HG03521 (cell line): ENCODE measurements around the gene ATP6V0B.

Experiments
- ATAC-seq: cut with Tn5 transposase; IDR thresholded peaks from one replicate; pipeline ENCODE4 v1.9.1; 2021; ENCODE audit warnings: mild to moderate bottlenecking, moderate library complexity; ENCODE audit not compliant: unreplicated experiment

The ATP6V0B gene

GRCh38 chr1:43999455-43999854 lies 24.7 kb downstream of the ATP6V0B start:
- no peak for ATAC-seq

- ATAC-seq, result no peak
Observed at GRCh38 chr1:44000122-44000665, 25.4 kb downstream of the ATP6V0B start.

DNA sequence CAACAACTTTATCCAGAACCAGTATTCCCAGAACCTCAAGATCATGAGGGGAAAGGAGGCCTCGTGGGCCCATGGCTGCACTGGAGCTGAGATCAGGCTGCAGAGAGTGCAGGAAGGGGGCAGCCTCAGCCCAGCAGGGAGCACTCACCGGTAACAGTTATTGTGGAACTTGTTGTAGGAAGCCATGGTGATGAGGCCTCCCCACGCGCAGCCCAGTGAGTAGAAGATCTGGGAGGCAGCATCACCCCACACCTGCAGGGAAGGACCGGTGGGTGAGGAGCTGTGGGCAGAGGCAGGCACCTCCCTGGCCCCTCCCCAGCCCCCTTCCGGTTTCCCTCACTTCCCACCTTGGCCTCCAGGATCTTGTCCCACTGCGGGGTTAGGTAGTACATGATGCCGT lies 27.4 kb downstream of the ATP6V0B start:
- no peak for ATAC-seq

DNA sequence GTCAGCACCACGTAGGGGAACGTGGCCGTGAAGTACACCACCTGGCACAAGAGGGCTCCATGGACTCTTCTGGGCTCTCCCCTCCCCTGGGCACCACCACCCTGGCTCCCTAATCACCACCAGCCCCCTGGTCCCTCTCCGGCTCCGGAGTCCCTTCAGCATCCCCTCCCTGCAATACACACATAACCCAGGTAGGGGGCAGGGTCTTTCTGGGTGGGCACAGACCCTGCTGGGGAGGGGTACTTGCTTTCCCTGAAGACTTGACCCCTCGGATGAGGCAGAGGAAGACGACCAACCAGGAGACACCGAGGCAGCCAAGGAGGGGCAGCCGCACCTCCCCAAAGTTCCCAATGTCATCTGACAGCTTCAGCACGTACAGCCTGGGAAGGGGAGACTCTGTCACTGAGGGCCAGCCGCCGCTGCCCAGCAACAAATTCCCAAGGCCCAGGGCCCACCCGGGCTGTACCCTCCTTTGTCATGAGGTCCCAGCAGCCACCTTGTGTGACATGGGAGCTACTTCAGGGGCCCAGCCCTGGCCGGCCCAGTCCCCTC lies 27.9 kb downstream of the ATP6V0B start:
- no peak for ATAC-seq

DNA sequence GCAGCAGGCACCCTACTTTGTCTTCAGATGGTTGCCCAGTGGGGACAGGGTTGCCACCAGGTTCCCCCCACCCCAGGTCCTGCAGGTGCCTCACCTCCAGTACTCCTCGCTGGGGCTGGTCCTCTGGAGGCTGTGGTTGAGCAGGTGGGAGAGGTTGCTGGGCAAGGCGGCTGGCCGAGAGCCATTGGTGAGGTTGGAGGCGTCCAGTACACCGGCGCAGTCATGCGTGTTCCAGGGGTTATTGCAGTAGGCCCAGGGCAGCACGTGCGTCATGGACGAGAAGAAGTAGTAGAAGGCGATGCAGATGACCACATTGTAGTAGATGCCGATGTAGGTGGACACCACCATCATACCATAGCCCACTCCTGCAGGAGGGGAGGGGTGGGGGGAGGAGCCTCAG lies 33.5 kb downstream of the ATP6V0B start:
- ATAC-seq, result no peak

- ATAC-seq, result no peak
Observed at GRCh38 chr1:44010935-44011471, 36.2 kb downstream of the ATP6V0B start.

DNA sequence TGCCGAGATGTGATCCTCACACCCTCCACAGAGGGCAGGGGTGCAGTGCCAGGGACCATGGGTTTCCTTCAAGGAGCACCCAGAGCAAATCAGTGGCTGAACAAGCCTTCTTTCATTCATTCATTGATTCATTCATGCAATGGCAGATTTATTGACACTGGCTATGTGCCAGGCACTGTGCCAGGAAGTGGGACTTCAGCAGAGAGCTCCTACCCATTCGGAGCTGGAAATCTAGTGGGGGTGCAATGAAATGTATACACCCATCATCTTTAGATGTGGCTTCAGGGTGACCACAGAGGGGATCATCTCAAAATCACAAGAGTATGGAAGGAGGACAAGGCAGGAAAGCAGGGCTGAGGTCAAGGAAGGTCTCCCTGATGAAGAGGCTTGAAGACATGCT lies 37.6 kb downstream of the ATP6V0B start:
- no peak for ATAC-seq

- no peak for ATAC-seq
Observed at GRCh38 chr1:44012941-44013609, 38.3 kb downstream of the ATP6V0B start.

DNA sequence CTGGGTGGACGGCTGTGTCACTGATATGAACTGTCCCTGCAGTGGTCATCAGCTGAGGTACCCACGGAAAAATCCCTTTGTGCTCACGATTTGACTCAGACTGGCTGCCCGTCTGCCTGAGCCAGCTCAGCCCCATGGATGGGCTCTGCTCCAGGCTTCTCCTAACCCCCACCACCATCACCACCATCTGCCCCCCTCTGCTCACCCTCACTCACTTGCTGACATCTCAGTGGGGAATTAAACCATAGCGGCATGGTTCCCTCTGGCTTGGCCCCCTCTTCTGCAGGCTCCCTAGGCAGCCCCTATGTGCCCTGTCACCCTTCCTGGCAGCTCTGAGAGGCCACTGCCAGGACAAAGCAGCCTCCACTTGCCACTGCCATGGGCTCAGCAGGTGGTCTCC lies 39.2 kb downstream of the ATP6V0B start:
- ATAC-seq, result no peak

DNA sequence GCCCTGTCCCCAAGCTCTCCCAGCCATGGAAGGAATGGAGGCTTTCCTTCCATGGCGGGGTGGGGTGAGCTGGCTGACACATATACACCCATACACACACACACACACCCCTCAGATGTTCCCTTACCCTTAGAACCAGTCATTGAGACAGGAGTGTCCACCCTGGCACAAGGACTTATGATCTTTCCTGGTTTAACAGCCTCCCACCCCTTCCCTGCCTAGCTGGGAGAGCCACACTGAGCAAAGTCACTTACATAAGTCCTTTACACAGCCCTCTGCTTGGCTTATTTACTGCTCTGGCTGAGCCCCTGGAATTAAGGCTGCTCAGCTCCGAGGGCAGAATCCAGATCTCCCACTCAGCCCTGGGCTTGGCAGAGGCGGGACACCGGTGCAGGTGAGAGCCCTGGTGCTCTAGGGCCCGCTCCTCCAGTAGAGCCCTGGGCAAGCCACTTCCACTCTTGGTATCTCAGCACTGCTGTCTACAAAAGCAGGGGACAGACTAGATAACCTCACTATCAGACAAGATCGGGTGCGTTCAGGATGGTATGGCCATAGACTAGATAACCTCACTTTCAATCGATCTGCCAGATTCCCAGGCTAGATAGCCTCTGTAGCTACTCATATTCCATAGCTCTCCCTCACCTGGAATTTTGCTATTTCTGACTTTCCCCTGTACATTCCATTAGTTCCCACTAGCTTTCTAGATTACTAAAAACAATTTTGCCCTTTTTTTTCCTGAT lies 39.8 kb downstream of the ATP6V0B start:
- no peak for ATAC-seq

DNA sequence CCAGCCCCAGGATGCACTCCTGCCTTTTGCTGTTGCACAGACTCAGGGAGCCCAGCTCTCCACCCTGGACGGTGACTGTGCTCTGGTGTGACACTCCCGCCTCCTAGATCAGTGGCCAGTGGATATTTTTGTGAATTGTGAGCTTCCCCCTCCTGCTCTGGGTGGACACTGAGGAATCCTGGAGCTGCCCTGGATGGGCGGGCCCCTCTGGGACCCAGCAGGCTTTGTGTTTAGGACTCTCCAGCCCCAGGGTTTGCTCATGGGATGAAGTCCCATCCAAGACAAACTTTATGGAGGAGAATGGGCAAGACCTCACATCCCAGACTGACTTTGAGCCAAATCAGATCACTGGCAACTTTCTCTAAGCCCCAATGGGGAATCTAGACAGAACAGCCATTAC lies 40.4 kb downstream of the ATP6V0B start:
- ATAC-seq, result no peak

GRCh38 chr1:44016041-44016889 lies 41.5 kb downstream of the ATP6V0B start:
- ATAC-seq, result no peak

GRCh38 chr1:44016890-44017400 lies 42.2 kb downstream of the ATP6V0B start:
- ATAC-seq, result no peak

GRCh38 chr1:44019466-44019948 lies 44.7 kb downstream of the ATP6V0B start:
- ATAC-seq, result no peak

- ATAC-seq, result no peak
Observed at GRCh38 chr1:44020464-44020863, 45.7 kb downstream of the ATP6V0B start.

DNA sequence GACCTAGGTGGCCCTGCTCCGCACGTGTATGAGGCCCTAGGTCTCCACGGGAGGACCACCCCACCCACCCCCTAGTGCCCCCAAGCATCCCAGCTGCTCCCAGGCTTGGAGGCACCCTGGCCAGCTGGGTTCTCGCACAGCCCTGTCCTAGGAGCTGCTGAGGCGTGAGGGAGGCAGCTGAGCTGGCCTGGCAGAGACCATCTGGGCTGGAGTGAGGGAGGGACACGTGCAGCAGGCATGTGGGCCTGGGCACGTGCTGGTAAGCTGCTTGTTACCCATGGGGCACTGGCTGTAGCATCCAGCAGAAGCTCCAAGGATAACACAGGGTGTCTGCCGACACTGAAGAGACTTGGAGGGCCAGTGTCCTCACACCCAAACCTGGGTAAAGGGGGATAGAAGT lies 46.4 kb downstream of the ATP6V0B start:
- no peak for ATAC-seq

DNA sequence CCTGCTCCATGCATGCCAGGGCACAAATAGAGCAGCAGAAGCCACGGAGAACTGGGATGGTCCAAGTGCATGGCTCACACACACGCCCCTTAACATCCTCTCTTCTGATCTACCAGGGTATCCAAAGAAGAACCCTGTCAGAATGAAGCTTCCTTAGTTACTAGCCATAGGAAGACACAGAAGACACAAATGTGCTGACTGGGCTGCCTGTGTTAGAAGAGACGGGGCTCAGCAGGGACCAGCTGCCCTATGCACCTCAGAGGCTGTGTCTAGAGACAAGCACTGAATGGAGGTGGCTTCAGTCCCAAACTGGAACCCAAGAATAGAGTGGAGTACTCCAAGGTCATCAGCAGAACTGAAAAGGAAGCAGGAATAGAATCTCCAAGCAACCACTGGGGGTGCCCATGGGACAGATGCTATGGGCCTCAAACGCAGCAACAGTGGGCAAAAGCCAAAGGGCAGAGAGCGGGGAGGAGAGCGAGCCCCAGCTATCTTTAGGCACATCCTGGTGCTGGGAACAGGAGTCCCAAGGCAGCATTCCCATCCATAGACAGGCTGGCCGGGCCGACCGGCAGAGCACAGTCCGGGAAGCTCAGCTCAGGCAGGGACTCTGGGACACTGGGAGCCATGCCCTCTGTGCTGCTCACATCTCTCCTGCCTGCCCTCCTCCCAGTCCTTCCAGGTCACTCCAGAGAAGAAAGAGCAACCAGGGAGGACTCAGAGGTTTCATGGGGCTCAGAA lies 47.0 kb downstream of the ATP6V0B start:
- ATAC-seq, result no peak

DNA sequence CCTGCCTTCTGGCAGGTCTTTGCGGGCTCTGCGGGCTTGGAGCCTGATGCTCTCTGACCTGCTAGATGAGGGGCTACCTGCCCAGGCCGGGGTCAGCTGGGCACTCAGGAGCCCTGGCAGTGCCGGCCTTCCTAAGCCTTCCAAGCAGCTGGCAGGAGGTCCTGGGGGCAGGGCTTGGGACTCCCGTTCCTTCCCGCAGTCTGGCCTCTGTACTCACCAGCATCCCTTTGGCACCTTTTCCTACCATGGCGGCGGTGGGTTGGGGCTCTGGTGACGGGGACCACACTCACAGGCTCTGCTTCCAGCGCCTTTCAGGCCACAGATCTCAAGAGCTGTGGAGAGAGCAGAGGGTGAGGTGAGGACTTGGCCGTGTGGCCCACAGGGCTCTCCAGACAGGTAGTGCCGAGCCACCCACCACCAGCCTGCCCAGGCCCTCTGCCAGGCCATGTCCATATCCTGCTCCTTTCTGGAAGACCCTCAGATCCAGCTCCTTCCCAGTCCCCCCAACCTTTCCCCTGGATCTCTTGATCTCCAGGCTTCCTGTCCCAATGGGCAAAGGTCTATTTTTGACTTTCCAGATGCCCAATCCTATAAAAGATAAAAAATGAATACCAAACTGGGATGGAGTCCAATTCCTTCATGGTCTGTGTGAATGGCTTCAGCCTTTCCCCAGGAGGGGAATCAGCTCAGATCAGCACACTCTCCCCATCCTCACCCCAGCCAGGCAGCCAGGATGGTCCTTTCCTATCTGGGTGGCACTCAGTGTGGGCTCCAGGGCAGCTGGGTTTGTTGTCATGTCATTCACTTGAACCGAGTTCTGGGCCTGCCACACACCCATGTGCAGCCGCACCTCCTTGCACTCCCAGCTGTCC lies 49.5 kb downstream of the ATP6V0B start:
- no peak for ATAC-seq
